ENCODE data around the gene WEE2. TPM values are rescaled to one million over a fixed set of nuclear protein-coding genes. Genes with fewer than 3 reads are reported as not detected.

Gene WEE2
- total and polyA plus RNA-seq, 2 of the 13 experiments (the other 11 are each of a cell fraction or from before 2014, with no cell fraction given), result not detected

DNA sequence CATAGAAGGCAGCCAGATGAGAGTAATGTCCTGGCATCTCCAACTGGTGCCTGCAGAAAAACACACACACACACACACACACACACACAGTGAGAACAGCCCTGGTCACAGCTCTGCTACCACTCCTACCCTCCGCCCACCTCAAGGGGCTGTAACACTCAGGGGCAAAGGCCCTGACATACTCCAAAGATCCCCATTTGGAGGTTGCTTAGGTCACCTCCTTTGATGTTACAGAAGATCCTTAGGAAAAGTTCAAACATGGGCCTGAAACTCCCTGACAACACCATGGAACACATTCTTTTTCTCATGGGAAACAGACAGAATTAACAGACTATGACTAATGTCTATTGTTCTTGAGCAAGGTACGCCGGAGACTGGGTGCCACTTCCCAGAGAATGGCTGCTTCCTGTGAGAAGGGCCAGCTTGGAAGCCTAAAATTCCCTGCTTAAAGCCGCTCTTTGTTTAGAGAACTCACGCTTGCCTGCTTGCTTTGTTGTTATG, 33.9 kb upstream of the WEE2 start:
- intact Hi-C loops (cut with micrococcal nuclease; ENCODE audit: unreplicated experiment) (no loop called here), in situ Hi-C loops (cut with HindIII; ENCODE audit: extremely low pct_ligation_motif_present, low pct_unique_long_range_greater_than_20kb) (no loop called here)
- TF ChIP-seq NCOA1 (CRISPR knock-in tag; IDR thresholded peaks at IDR 0.05) (no peak), ZNF234 (CRISPR knock-in tag; conservative IDR thresholded peaks at IDR 0.05) (no peak), GPN1 (CRISPR knock-in tag; IDR thresholded peaks at IDR 0.05; ENCODE audit: borderline replicate concordance) (no peak), KLF13 (CRISPR knock-in tag; IDR thresholded peaks at IDR 0.05) (no peak), ZNF337 (CRISPR knock-in tag; IDR thresholded peaks at IDR 0.05; ENCODE audit: borderline replicate concordance, low read depth) (no peak), ZSCAN22 (CRISPR knock-in tag; IDR thresholded peaks at IDR 0.05) (no peak), NR2C2 (CRISPR knock-in tag; IDR thresholded peaks at IDR 0.05; ENCODE audit: borderline replicate concordance) (no peak)
- TF ChIP-seq, protein P1, sequence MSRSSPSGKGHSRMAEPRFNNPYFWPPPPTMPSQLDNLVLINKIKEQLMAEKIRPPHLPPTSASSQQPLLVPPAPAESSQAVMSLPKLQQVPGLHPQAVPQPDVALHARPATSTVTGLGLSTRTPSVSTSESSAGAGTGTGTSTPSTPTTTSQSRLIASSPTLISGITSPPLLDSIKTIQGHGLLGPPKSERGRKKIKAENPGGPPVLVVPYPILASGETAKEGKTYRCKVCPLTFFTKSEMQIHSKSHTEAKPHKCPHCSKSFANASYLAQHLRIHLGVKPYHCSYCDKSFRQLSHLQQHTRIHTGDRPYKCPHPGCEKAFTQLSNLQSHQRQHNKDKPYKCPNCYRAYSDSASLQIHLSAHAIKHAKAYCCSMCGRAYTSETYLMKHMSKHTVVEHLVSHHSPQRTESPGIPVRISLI (CRISPR knock-in tag; IDR thresholded peaks at IDR 0.05; ENCODE audit: borderline replicate concordance), result no peak
- TF ChIP-seq, protein P2, sequence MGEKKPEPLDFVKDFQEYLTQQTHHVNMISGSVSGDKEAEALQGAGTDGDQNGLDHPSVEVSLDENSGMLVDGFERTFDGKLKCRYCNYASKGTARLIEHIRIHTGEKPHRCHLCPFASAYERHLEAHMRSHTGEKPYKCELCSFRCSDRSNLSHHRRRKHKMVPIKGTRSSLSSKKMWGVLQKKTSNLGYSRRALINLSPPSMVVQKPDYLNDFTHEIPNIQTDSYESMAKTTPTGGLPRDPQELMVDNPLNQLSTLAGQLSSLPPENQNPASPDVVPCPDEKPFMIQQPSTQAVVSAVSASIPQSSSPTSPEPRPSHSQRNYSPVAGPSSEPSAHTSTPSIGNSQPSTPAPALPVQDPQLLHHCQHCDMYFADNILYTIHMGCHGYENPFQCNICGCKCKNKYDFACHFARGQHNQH (CRISPR knock-in tag; IDR thresholded peaks at IDR 0.05), result no peak
- TF ChIP-seq, protein P3, sequence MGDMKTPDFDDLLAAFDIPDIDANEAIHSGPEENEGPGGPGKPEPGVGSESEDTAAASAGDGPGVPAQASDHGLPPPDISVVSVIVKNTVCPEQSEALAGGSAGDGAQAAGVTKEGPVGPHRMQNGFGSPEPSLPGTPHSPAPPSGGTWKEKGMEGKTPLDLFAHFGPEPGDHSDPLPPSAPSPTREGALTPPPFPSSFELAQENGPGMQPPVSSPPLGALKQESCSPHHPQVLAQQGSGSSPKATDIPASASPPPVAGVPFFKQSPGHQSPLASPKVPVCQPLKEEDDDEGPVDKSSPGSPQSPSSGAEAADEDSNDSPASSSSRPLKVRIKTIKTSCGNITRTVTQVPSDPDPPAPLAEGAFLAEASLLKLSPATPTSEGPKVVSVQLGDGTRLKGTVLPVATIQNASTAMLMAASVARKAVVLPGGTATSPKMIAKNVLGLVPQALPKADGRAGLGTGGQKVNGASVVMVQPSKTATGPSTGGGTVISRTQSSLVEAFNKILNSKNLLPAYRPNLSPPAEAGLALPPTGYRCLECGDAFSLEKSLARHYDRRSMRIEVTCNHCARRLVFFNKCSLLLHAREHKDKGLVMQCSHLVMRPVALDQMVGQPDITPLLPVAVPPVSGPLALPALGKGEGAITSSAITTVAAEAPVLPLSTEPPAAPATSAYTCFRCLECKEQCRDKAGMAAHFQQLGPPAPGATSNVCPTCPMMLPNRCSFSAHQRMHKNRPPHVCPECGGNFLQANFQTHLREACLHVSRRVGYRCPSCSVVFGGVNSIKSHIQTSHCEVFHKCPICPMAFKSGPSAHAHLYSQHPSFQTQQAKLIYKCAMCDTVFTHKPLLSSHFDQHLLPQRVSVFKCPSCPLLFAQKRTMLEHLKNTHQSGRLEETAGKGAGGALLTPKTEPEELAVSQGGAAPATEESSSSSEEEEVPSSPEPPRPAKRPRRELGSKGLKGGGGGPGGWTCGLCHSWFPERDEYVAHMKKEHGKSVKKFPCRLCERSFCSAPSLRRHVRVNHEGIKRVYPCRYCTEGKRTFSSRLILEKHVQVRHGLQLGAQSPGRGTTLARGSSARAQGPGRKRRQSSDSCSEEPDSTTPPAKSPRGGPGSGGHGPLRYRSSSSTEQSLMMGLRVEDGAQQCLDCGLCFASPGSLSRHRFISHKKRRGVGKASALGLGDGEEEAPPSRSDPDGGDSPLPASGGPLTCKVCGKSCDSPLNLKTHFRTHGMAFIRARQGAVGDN (CRISPR knock-in tag; IDR thresholded peaks at IDR 0.05), result no peak
- Histone ChIP-seq H4K20me1 (ENCODE audit: insufficient read depth, low read length) (no peaks in the 10 kb centered on the region), H2AFZ (ENCODE audit: low read length) (no peak overlapping the region), H3K36me3 (replicated peaks in 1 of 2; ENCODE audit: control insufficient read depth in 1 of 2, insufficient read depth in 2 of 2, low read length in 2 of 2) (peaks cover 1 to 7% of the 10 kb centered on the region in 2 experiments; a peak in 1 of 5 replicates), H3K27ac (ENCODE audit: extremely low read length, insufficient read depth, low read length) (no peak overlapping the region), H3K4me2 (ENCODE audit: low read depth, low read length) (no peak overlapping the region), H3K4me3 (replicated peaks in 1 of 3; ENCODE audit: insufficient read depth in 1 of 3, low read depth in 2 of 3, low read length in 3 of 3) (no peak overlapping the region), H3K9me3 (ENCODE audit: low read length) (no peaks in the 10 kb centered on the region), H3K27me3 (ENCODE audit: control insufficient read depth in 1 of 2, insufficient read depth in 2 of 2, low read length in 2 of 2) (no peaks in the 10 kb centered on the region), H3K9ac (ENCODE audit: insufficient read depth, low read depth, low read length) (no peak overlapping the region), H3K4me1 (ENCODE audit: insufficient read depth, low read length) (no peaks in the 10 kb centered on the region), H3K79me2 (ENCODE audit: insufficient read depth, low read length) (no peaks in the 10 kb centered on the region)
- DNase-seq (ENCODE audit: low spot score) (peak; percentile 45), ATAC-seq (no peak; the same call in 2 of the 3 replicates), FAIRE-seq (no peak)
- ChIA-PET POLR2A (no interaction called here), CTCF (ENCODE audit: low intra/inter-chr PET ratio, low total read pairs) (no interaction called here)
- BruUV-seq (replicated peaks), result no TSS peak
- WGBS (ENCODE audit: low lambda C conversion rate), result 97% methylated on average over 5 of the region's 5 CpGs
